DND-41 (cell line): ENCODE measurements around the gene PLEKHG3.

Experiments
- ATAC-seq: fragments of 200-7000 bp; cut with Tn5 transposase; 3 replicates; pipeline ENCODE4 v1.9.1; 2021; ENCODE audit warnings: low read depth; ENCODE audit not compliant: insufficient read depth
- DNase-seq: peaks from one replicate; pipeline ENCODE4 v3.0.0-alpha.2; 2020
- H2AFZ ChIP-seq: 2 replicates; pipeline ENCODE4 v1.6.0; 2012; ENCODE audit warnings: low read depth, low read length
- H3K27ac ChIP-seq: 2 replicates; pipeline ENCODE4 v1.5.1; 2012; ENCODE audit warnings: low read length, inconsistent platforms
- H3K27me3 ChIP-seq: fragments of 200-600 bp; sonication (generic); 2 replicates; pipeline ENCODE4 v1.6.0; 2012; ENCODE audit warnings: low read length, mild to moderate bottlenecking, inconsistent platforms; ENCODE audit not compliant: insufficient read depth, poor library complexity
- H3K36me3 ChIP-seq: 2 replicates; pipeline ENCODE4 v1.5.1; 2012; ENCODE audit warnings: low read length, inconsistent platforms; ENCODE audit not compliant: insufficient read depth
- H3K4me1 ChIP-seq: 2 replicates; pipeline ENCODE4 v1.5.1; 2012; ENCODE audit warnings: mild to moderate bottlenecking, low read length; ENCODE audit not compliant: insufficient read depth
- H3K4me2 ChIP-seq: 2 replicates; pipeline ENCODE4 v1.6.0; 2012; ENCODE audit warnings: mild to moderate bottlenecking, moderate library complexity, low read length, inconsistent platforms; ENCODE audit not compliant: insufficient read depth
- H3K4me3 ChIP-seq, 2 experiments: fragments of 200-600 bp in 1 of 2; shearing (Covaris generic) in 1 of 2; 2 replicates each; pipeline ENCODE4 v1.5.1; 2012 to 2016; ENCODE audit warnings: inconsistent platforms in 2 of 2, low read length in 2 of 2, mild to moderate bottlenecking in 2 of 2, low read depth in 1 of 2, moderate library complexity in 1 of 2
- H3K79me2 ChIP-seq: 2 replicates; pipeline ENCODE4 v1.6.0; 2012; ENCODE audit warnings: low read length, inconsistent platforms; ENCODE audit not compliant: insufficient read depth
- H3K9ac ChIP-seq: 2 replicates; pipeline ENCODE4 v1.6.0; 2012; ENCODE audit warnings: low read depth, mild to moderate bottlenecking, inconsistent platforms, low read length, moderate library complexity
- H3K9me3 ChIP-seq: 2 replicates; pipeline ENCODE4 v1.5.1; 2012; ENCODE audit warnings: low read length, moderate library complexity, mild to moderate bottlenecking, inconsistent platforms; ENCODE audit not compliant: insufficient read depth, severe bottlenecking
- H4K20me1 ChIP-seq: 2 replicates; pipeline ENCODE4 v1.6.0; 2012; ENCODE audit warnings: low read length; ENCODE audit not compliant: insufficient read depth
- EZH2 ChIP-seq: IDR thresholded peaks from 3 replicates; pipeline ENCODE4 v1.6.1; 2012; ENCODE audit warnings: borderline replicate concordance, low read depth, mild to moderate bottlenecking, moderate library complexity, low read length, inconsistent platforms; ENCODE audit not compliant: severe bottlenecking
- TF ChIP-seq, protein P1 (sequence below): IDR thresholded peaks from 2 replicates; pipeline ENCODE4 v1.5.1; 2012; ENCODE audit warnings: borderline replicate concordance, low read length, moderate library complexity, mild to moderate bottlenecking; ENCODE audit not compliant: poor library complexity, severe bottlenecking; ENCODE audit errors: extremely low read depth

The PLEKHG3 gene

GRCh38 chr14:64729386-64730060 lies 25.3 kb downstream of the PLEKHG3 start:
- Histone ChIP-seq H3K4me2 (no peak overlapping the region), H3K27me3 (no peaks in the 10 kb centered on the region), H3K36me3 (no peaks in the 10 kb centered on the region), H3K4me3 (no peak overlapping the region), H3K4me1 (no peaks in the 10 kb centered on the region), H3K9ac (no peak overlapping the region), H3K27ac (no peak overlapping the region), H3K9me3 (no peaks in the 10 kb centered on the region), H3K79me2 (no peaks in the 10 kb centered on the region), H4K20me1 (no peaks in the 10 kb centered on the region), H2AFZ (no peak overlapping the region)
- no peak for TF ChIP-seq EZH2
- TF ChIP-seq, protein P1, sequence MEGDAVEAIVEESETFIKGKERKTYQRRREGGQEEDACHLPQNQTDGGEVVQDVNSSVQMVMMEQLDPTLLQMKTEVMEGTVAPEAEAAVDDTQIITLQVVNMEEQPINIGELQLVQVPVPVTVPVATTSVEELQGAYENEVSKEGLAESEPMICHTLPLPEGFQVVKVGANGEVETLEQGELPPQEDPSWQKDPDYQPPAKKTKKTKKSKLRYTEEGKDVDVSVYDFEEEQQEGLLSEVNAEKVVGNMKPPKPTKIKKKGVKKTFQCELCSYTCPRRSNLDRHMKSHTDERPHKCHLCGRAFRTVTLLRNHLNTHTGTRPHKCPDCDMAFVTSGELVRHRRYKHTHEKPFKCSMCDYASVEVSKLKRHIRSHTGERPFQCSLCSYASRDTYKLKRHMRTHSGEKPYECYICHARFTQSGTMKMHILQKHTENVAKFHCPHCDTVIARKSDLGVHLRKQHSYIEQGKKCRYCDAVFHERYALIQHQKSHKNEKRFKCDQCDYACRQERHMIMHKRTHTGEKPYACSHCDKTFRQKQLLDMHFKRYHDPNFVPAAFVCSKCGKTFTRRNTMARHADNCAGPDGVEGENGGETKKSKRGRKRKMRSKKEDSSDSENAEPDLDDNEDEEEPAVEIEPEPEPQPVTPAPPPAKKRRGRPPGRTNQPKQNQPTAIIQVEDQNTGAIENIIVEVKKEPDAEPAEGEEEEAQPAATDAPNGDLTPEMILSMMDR: no peak
- ATAC-seq (peak; percentile 22; the same call in 1 of the 3 replicates), DNase-seq (no peak)

DNA sequence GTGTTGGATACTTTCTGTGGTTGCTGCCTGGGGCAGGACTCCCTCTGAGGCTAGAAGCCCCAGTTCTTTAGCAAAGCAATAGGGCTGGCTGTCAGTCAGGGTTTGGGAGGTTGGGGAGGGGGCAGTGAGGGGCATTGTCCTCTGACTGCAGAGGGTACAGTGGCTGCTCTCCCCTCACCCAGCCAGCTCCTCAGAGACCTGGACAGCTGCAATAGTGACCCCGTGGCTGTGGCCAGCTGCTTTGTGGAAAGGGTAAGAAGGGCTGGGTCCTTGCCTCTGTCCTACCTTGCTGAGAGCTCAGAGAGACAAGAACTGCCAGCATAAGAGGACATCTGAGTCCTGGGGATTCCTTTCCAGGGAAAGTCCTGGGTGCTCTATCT lies 25.8 kb downstream of the PLEKHG3 start:
- H3K9ac ChIP-seq: no peak overlapping the region
- TF ChIP-seq, protein P1: no peak
- TF ChIP-seq EZH2: no peak
- no peak overlapping the region for H2AFZ ChIP-seq
- no peaks in the 10 kb centered on the region for H4K20me1 ChIP-seq
- H3K79me2 ChIP-seq: no peaks in the 10 kb centered on the region
- no peaks in the 10 kb centered on the region for H3K9me3 ChIP-seq
- H3K27me3 ChIP-seq: no peaks in the 10 kb centered on the region
- H3K4me2 ChIP-seq: no peak overlapping the region
- H3K4me1 ChIP-seq: no peaks in the 10 kb centered on the region
- no peak for ATAC-seq
- H3K4me3 ChIP-seq: no peak overlapping the region
- no peaks in the 10 kb centered on the region for H3K36me3 ChIP-seq
- no peak overlapping the region for H3K27ac ChIP-seq
- DNase-seq: no peak

DNA sequence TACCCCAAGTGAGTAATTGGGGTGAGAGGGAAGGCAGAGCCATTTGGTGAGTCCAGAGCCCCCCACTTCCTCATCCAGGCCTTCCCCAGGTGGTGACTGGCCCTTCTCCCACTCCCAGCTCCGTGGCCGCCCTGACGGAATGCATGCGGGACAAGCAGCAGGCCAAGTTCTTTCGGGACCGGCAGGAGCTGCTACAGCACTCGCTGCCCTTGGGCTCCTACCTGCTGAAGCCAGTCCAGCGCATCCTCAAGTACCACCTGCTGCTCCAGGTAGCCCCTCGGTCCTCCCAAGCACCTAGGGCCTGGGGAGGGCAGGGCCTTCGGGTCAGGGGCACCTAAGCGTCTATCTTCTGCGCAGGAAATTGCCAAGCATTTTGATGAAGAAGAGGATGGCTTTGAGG lies 26.5 kb downstream of the PLEKHG3 start:
- Histone ChIP-seq H3K36me3 (no peaks in the 10 kb centered on the region), H4K20me1 (no peaks in the 10 kb centered on the region), H3K4me2 (no peak overlapping the region), H3K9me3 (no peaks in the 10 kb centered on the region), H3K27ac (no peak overlapping the region), H3K4me1 (no peaks in the 10 kb centered on the region), H3K4me3 (no peak overlapping the region), H3K9ac (no peak overlapping the region), H2AFZ (no peak overlapping the region), H3K79me2 (no peaks in the 10 kb centered on the region), H3K27me3 (no peaks in the 10 kb centered on the region)
- DNase-seq (no peak), ATAC-seq (no peak)
- TF ChIP-seq, protein P1: no peak
- no peak for TF ChIP-seq EZH2

DNA sequence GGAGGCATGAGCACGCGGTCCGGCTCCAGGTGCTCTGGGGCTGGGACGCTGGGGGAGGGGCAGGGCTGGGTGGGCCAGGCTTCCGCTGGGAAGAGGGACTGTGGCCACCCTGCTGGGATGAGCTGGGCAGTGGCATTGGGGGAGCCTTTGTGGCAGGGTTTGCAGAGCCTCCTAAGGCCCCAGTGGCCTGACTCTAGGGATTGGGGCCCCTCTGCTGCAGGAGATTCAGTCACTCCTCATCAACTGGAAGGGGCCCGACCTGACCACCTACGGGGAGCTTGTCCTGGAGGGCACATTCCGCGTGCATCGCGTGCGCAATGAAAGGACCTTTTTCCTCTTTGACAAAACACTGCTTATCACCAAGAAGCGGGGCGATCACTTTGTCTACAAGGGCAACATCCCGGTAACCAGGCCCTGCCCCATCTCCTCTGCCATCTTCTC lies 26.9 kb downstream of the PLEKHG3 start:
- TF ChIP-seq, protein P1: no peak
- TF ChIP-seq EZH2: no peak
- H4K20me1 ChIP-seq: no peaks in the 10 kb centered on the region
- H3K27me3 ChIP-seq: no peaks in the 10 kb centered on the region
- no peaks in the 10 kb centered on the region for H3K36me3 ChIP-seq
- H3K9ac ChIP-seq: no peak overlapping the region
- H3K79me2 ChIP-seq: no peaks in the 10 kb centered on the region
- no peak overlapping the region for H3K4me3 ChIP-seq
- no peak overlapping the region for H2AFZ ChIP-seq
- H3K27ac ChIP-seq: no peak overlapping the region
- H3K4me2 ChIP-seq: no peak overlapping the region
- H3K9me3 ChIP-seq: no peaks in the 10 kb centered on the region
- H3K4me1 ChIP-seq: no peaks in the 10 kb centered on the region
- no peak for DNase-seq
- no peak for ATAC-seq
